ENCODE results near the gene XRCC3.

Gene XRCC3

DNA sequence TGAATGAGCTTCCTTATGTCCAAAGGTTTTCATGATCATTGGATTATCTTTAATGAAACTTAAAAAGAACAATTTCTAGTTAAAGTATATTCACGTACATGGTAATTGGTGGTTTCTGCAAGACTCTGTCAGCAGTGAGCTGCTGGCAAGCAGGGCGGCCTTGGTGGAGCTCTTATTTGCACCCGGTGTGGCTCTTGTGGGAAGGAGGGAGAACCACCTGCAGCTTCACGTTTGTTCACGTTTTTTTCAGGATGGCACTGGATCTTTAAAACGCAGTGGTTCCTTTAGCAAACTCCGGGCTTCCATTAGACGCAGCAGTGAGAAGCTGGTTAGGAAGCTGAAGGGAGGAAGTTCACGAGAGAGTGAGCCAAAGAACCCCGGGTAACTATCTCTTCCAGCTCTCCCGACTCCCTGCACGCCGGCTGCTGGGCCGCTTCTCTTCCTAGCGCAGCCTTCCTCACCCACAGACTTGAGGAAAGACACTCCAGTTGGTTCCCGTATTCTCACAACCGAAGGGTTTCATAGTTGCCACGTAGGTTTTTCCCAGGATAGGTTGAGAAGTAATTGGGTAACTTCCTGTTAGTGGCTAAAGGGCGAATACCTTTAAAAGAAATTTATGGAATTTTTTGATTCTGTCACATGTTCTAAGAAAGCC lies 28.3 kb downstream of the XRCC3 start:
- H3K36me3 ChIP-seq (ENCODE audit: insufficient read depth, low read length) = peaks cover 50% of the 10 kb centered on the region
- peak overlapping the region; percentile 48 for H3K9ac ChIP-seq (ENCODE audit: insufficient read length)
- H3K27ac ChIP-seq = peak overlapping the region; percentile 83
- peak overlapping the region; percentile 23; the same call in 1 of the 2 replicates for H3K4me3 ChIP-seq
- no peak for TF ChIP-seq EZH2 (IDR thresholded peaks at IDR 0.05)
- DNase-seq (ENCODE audit: low read depth, low spot score) = no peak
- H3K9me3 ChIP-seq (ENCODE audit: low read depth, low read length) = no peaks in the 10 kb centered on the region

DNA sequence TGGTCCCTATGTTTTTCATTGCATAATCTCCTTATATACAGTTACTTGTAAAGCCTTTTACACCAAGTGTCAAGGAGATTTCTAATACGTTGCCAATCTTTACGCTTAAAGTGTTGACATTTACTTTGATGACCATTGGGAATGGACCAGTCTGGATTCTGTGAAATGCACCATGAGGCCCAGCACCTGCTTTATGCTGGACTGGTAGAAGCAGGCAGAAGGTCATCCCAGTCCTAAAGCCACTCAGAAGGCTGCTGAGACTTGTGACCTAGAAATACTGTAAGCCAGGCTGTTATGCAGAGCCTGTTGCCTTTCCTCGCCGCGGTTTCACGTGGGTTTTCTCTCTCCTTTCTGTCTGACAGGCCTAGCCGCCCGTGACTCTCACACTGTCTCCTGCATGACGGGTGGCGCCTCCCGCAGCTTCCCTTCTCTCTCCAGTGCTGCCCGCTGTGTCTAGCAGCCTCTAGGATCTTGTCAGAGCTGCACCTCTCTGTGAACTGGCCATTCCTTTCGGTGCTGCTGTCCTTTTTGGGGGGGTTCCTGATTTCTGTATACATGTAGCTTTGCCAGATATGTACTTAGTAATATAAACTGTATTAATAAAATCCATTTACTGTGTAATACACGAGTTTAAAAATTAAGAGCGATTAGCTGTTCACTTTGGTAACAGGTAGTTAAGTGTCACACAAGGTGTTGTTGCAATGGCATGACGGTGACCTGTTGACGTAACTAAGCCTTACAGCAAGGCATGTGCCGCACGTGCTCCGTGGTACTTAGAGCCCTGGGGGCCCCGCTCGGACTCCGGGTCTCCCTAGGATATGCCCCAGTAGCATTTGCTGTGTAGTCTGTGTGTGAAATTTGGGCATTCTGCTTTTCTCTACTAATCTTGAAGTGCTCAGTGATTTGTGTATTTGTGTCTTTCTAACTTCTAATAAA lies 29.7 kb downstream of the XRCC3 start:
- Histone ChIP-seq H3K27ac (peak overlapping the region; percentile 83), H3K9ac (ENCODE audit: insufficient read length) (peak overlapping the region; percentile 48), H3K36me3 (ENCODE audit: insufficient read depth, low read length) (peaks cover 61% of the 10 kb centered on the region), H3K9me3 (ENCODE audit: low read depth, low read length) (no peaks in the 10 kb centered on the region), H3K4me3 (no peak overlapping the region)
- no peak for DNase-seq (ENCODE audit: low read depth, low spot score)
- no peak for TF ChIP-seq EZH2 (IDR thresholded peaks at IDR 0.05)
- no peak for TF ChIP-seq POLR2AphosphoS5 (IDR thresholded peaks at IDR 0.05; ENCODE audit: borderline replicate concordance, low read depth, low read length)
- no peak for TF ChIP-seq FOXP2 (optimal IDR thresholded peaks at IDR 0.05; ENCODE audit: control extremely low read depth, extremely low read length, insufficient read depth)

GRCh38 chr14:103684871-103685270 lies 30.4 kb downstream of the XRCC3 start:
- DNase-seq (ENCODE audit: low read depth, low spot score) = no peak

DNA sequence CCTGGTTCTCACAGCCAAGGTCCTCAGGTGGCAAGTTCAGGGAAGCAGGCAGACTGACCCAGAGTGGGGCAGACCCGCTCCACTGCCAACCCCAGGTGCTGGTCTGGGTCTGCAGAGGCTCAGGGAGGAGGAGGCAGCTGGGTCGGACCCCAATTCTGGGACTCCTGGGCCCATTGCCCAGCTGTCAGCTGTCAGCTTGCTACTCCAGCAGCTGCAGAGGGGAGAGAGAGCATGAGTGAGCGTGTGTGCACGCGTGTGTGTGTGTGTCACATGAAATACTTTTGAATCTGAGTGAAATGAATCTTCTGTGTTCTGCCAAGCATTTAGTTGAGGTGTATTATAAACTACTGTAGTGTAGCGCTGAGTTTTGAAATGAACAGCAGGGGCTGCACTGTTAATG lies 30.8 kb downstream of the XRCC3 start:
- Histone ChIP-seq H3K36me3 (ENCODE audit: insufficient read depth, low read length) (peaks cover 69% of the 10 kb centered on the region), H3K27ac (no peak overlapping the region), H3K9me3 (ENCODE audit: low read depth, low read length) (no peaks in the 10 kb centered on the region), H3K9ac (ENCODE audit: insufficient read length) (no peak overlapping the region), H3K4me3 (no peak overlapping the region)
- TF ChIP-seq POLR2AphosphoS5 (IDR thresholded peaks at IDR 0.05; ENCODE audit: borderline replicate concordance, low read depth, low read length) = no peak
- TF ChIP-seq FOXP2 (optimal IDR thresholded peaks at IDR 0.05; ENCODE audit: control extremely low read depth, extremely low read length, insufficient read depth) = no peak
- no peak for TF ChIP-seq EZH2 (IDR thresholded peaks at IDR 0.05)
- DNase-seq (ENCODE audit: low read depth, low spot score) = no peak

More at GRCh38 chr14:103684871-103685270, 30.4 kb downstream of the XRCC3 start:
- H3K4me3 ChIP-seq = no peak overlapping the region
- H3K27ac ChIP-seq = no peak overlapping the region
- peaks cover 65% of the 10 kb centered on the region for H3K36me3 ChIP-seq (ENCODE audit: insufficient read depth, low read length)
- TF ChIP-seq POLR2AphosphoS5 (IDR thresholded peaks at IDR 0.05; ENCODE audit: borderline replicate concordance, low read depth, low read length) = no peak
- TF ChIP-seq EZH2 (IDR thresholded peaks at IDR 0.05) = no peak
- no peak for TF ChIP-seq FOXP2 (optimal IDR thresholded peaks at IDR 0.05; ENCODE audit: control extremely low read depth, extremely low read length, insufficient read depth)
- no peaks in the 10 kb centered on the region for H3K9me3 ChIP-seq (ENCODE audit: low read depth, low read length)
- H3K9ac ChIP-seq (ENCODE audit: insufficient read length) = no peak overlapping the region

GRCh38 chr14:103683139-103683538 lies 32.1 kb downstream of the XRCC3 start:
- no peak overlapping the region for H3K9ac ChIP-seq (ENCODE audit: insufficient read length)
- H3K27ac ChIP-seq = 0 out of 2 replicates have a peak overlapping the region, but pooled peaks have one; percentile 3
- DNase-seq (ENCODE audit: low read depth, low spot score) = no peak
- peaks cover 71% of the 10 kb centered on the region for H3K36me3 ChIP-seq (ENCODE audit: insufficient read depth, low read length)
- no peak overlapping the region for H3K4me3 ChIP-seq
- TF ChIP-seq POLR2AphosphoS5 (IDR thresholded peaks at IDR 0.05; ENCODE audit: borderline replicate concordance, low read depth, low read length) = no peak
- no peak for TF ChIP-seq FOXP2 (optimal IDR thresholded peaks at IDR 0.05; ENCODE audit: control extremely low read depth, extremely low read length, insufficient read depth)
- TF ChIP-seq EZH2 (IDR thresholded peaks at IDR 0.05) = no peak
- no peaks in the 10 kb centered on the region for H3K9me3 ChIP-seq (ENCODE audit: low read depth, low read length)

GRCh38 chr14:103680491-103681231 lies 34.6 kb downstream of the XRCC3 start:
- TF ChIP-seq FOXP2 (optimal IDR thresholded peaks at IDR 0.05; ENCODE audit: control extremely low read depth, extremely low read length, insufficient read depth) = no peak
- Histone ChIP-seq H3K9ac (ENCODE audit: insufficient read length) (no peak overlapping the region), H3K4me3 (no peak overlapping the region), H3K36me3 (ENCODE audit: insufficient read depth, low read length) (peaks cover 74% of the 10 kb centered on the region), H3K27ac (no peak overlapping the region), H3K9me3 (ENCODE audit: low read depth, low read length) (no peaks in the 10 kb centered on the region)
- no peak for DNase-seq (ENCODE audit: low read depth, low spot score)

DNA sequence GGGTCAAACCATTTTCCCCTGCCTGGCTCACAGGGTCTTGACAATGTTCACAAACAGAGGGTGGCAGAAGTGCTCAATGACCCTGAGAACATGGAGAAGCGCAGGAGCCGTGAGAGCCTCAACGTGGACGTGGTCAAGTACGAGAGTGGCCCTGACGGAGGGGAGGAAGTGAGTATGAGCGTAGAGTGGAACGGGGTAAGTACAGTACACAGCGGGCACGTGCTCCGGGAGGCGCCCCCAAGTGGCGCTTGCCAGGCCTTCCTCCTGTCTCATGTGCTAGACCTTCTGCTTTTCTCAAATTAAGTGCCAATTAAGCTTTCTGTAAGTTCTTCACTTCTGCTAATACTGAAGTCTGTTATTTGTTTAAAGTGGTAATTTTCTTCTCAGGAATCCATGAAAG lies 35.9 kb downstream of the XRCC3 start:
- H3K36me3 ChIP-seq (ENCODE audit: insufficient read depth, low read length) = peaks cover 78% of the 10 kb centered on the region

More for the DNA sequence above, 35.9 kb downstream of the XRCC3 start:
- Histone ChIP-seq H3K9ac (ENCODE audit: insufficient read length) (no peak overlapping the region), H3K27ac (no peak overlapping the region), H3K9me3 (ENCODE audit: low read depth, low read length) (no peaks in the 10 kb centered on the region), H3K4me3 (no peak overlapping the region)
- no peak for TF ChIP-seq POLR2AphosphoS5 (IDR thresholded peaks at IDR 0.05; ENCODE audit: borderline replicate concordance, low read depth, low read length)
- TF ChIP-seq EZH2 (IDR thresholded peaks at IDR 0.05) = no peak
- no peak for TF ChIP-seq FOXP2 (optimal IDR thresholded peaks at IDR 0.05; ENCODE audit: control extremely low read depth, extremely low read length, insufficient read depth)
- no peak for DNase-seq (ENCODE audit: low read depth, low spot score)

All from SK-N-MC (cell line).